NCI-H2196 treated with DMSO at 0.1 percent for 48 hours (cell line): ENCODE data around the gene RPL19.

Source experiments
- DNase-seq: peaks from one replicate; lab custom pipeline; 2025; ENCODE audit not compliant: unreplicated experiment; lab: John Stamatoyannopoulos, UW

Gene RPL19

DNA sequence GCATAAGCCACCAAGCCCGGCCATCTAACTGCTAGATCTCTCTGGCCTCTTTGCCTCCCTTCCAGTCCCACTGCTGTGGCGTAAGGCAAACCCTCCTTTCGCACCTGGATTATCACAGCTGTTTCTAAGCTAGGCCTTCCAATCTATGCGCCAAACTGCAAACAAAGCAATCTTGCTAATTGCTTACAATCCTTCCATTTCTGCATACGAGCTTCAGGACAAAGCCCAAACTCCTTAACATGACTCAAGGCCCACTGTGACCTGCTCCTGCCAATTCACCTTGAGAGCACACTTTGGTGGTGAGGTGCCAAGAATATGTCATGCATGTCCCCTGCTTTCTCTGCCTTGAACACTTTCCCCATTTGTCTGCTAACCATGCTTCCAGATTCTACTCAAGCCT, 28.1 kb upstream of the RPL19 start:
- no peak for DNase-seq

DNA sequence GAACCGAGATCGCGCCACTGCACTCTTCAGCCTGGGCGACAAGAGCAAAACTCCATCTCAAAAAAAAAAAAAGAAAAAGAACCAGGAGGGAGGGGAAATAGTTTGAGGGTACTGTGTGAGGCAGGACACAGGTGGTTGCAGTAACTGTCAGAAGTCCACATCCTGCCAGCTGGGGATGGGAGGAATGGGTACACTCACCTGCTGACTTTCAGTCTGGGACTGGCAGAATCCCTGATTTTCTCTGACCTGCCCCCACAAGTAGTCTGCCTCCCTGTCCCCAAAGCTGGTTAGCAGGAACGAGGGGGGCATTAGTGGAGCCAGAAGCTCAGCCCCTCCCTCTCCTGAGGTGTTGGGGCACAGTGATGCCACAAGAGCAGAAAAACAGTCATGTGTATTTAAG, 27.0 kb upstream of the RPL19 start:
- DNase-seq = no peak

- no peak for DNase-seq
Observed at GRCh38 chr17:39173526-39174274, 26.4 kb upstream of the RPL19 start.

- DNase-seq = peak; percentile 20
Observed at GRCh38 chr17:39174920-39175694, 25.0 kb upstream of the RPL19 start.

DNA sequence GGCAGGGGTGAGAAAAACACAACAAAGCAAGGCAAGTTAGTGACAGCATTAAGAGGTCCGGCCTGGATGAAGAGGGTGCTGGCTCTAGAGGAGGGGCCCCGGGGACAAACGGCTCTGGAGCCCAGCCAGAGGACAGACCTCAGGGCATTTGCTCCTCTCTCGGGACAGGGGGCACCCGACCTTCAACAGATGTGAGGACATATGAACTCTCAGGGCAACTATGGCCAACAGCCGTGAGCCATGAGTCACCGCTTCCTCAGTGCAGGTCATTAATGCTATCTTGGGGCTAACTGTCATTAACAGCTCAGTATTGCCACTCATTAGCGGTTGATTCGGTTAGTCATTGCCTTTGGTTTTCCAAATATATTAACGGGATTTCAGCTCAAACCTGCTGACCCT, 24.4 kb upstream of the RPL19 start:
- no peak for DNase-seq

GRCh38 chr17:39177256-39177655, 22.8 kb upstream of the RPL19 start:
- peak; percentile 75 for DNase-seq

DNA sequence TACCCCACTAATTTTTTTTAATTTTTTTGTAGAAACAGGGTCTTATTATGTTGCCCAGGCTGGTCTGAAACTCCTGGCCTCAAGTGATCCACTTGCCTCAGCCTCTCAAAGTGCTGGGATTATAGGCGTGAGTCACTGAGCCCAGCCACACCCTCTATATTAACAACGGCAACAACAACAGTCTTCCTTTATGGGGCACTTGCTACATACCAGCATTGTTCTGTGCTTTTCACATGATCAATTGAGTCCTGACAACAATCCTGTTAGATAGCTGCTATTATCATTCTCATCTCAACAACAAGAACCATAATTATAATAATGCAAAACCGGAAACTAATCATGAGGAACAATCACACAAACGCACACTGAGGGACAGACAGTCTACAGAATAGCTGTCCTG, 21.5 kb upstream of the RPL19 start:
- DNase-seq = no peak

DNA sequence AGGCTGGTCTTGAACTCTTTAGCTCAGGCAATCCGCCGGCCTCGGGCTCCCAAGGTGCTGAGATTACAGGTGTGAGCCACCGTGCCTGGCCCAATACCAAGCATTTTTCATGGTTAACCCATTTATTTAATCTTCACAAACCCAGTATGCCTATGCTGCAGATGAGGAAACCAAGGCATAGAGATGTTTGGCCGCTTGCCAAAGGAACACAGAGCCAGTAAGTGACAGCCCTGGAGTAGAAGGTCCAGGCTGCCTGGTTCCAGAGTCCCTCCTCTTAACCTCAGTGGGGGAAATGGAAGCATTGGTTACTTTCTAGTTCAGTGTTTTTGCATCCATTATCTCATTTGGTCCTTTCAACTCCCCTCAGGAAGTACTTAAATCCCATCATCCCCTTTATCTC, 18.8 kb upstream of the RPL19 start:
- DNase-seq = no peak

- no peak for DNase-seq
Observed at GRCh38 chr17:39183045-39183444, 17.0 kb upstream of the RPL19 start.

DNA sequence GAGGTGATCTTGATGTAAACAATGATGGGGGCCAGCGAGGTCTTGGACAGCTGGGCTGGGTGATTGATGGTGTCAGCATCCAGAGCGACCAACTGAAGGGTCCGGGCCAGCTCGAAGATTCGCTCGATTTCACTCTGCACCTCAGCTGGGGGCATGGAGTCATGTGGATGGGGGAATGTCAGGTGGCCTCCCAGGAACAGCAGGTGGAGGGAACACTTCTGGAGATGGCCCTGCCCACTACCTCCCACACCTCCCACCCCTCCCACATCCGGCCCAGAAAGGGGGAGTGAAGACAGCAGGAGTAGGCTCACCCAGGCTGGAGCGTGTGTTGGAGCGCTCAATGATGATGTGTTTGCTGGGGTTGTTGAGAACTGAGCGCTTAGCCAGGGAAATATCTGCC, 16.4 kb upstream of the RPL19 start:
- no peak for DNase-seq

DNA sequence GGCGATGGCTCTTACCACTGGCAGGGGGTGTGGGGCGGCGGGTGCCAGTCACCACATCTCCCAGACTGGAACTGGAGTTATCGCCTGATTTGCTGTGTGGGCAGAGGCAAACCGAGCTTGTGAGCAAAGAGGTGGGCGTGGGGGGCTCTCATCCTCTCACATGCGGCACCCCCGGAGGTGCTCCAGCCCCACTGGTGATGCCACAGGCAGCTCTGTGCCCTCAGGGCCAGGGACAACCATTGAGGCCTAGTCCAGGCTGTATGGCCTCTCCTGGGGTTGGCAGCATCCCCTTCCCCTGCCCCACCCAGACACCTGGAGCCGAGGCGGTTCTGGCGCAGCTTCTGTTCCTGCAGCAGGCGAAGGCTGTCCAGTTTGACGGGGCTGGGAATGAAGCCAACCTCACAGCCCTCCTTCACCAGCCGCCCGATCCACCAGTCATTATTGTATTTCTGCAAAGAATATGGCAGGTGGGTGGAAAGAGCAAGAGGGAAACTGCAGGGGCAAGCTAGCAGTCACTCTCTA, 13.5 kb upstream of the RPL19 start:
- DNase-seq = no peak

- DNase-seq = no peak
Observed at GRCh38 chr17:39187152-39187830, 12.8 kb upstream of the RPL19 start.

GRCh38 chr17:39191750-39192510, 8.2 kb upstream of the RPL19 start:
- no peak for DNase-seq

- no peak for DNase-seq
Observed at GRCh38 chr17:39192901-39193300, 7.2 kb upstream of the RPL19 start.

- no peak for DNase-seq
Observed at GRCh38 chr17:39193346-39193745, 6.7 kb upstream of the RPL19 start.

- no peak for DNase-seq
Observed at GRCh38 chr17:39194089-39194984, 5.7 kb upstream of the RPL19 start.

GRCh38 chr17:39194985-39195524, 5.0 kb upstream of the RPL19 start:
- DNase-seq = no peak

DNA sequence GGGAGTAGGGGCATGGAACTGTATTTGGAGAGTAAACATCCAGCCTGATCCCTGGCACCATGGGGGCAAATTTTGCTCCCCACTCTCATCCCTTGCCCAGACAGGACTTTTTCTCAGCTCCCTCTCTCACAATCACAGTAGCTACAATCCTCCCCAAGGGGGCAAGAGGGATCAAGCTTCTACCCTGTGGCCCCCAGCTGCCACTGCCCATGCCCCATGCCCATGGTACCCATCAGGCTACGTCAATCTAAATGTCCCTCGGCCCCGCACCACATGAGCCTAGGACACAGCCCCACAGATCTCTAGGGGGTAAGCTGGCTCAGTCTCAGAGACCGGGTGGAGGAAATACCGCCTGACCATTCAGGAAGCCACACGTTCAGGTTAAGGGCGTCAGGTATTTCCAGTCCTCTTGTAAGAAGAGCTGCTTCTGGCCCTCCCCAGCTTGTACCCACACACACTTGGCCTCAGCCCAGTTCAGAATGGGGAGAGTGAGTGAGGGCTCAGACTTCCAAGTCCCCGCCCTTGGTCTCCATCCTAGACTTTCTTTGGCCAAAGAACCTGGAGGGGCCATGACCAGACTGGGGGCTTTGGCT, 4.4 kb upstream of the RPL19 start:
- no peak for DNase-seq

GRCh38 chr17:39196241-39196807, 3.8 kb upstream of the RPL19 start:
- no peak for DNase-seq
